BJ (cell line): ENCODE data around the gene NDUFS4. TPM values are rescaled to one million over a fixed set of nuclear protein-coding genes. Genes with fewer than 3 reads are reported as not detected.

ENCODE experiments used
- CTCF ChIA-PET: fragments of 350-600 bp; formaldehyde crosslinking; extraction: SDS; loops from one replicate; lab custom pipeline; 2021; ENCODE audit warnings: antibody characterized with exemption, inconsistent platforms; lab: Yijun Ruan, JAX
- POLR2A ChIA-PET: fragments of 300-600 bp; sonication (Branson Sonifier 250); formaldehyde crosslinking; extraction: SDS; loops from one replicate; lab custom pipeline; 2021; ENCODE audit warnings: antibody characterized with exemption; lab: Charles Lee
- DNase-seq: peaks from one replicate; pipeline ENCODE4 v3.0.0-alpha.2; 2011; ENCODE audit warnings: low read depth
- H3K27me3 ChIP-seq: 2 replicates; pipeline ENCODE4 v1.6.0; 2011; ENCODE audit warnings: low read length; ENCODE audit not compliant: control insufficient read depth, insufficient read depth
- H3K36me3 ChIP-seq: 2 replicates; pipeline ENCODE4 v1.5.1; 2011; ENCODE audit warnings: low read length; ENCODE audit not compliant: control insufficient read depth, insufficient read depth
- H3K4me3 ChIP-seq: 2 replicates; pipeline ENCODE4 v1.5.1; 2011; ENCODE audit warnings: low read depth, mild to moderate bottlenecking, control low read depth, low read length
- polyA plus RNA-seq: library from polyadenylated mRNA; depleted of rRNA; stranded (reverse); fragments of >200 nt; gene quantifications from 2 replicates; pipeline ENCODE4 v1.2.3, GENCODE V29; 2011
- TF ChIP-seq, protein P1 (sequence below): IDR thresholded peaks from 2 replicates; pipeline ENCODE4 v1.5.1; 2011; ENCODE audit warnings: low read depth, mild to moderate bottlenecking, control low read depth, inconsistent platforms, low read length, moderate library complexity; ENCODE audit not compliant: insufficient read depth

The NDUFS4 gene
- polyA plus RNA-seq, 1 experiment, result 51.6 TPM

DNA sequence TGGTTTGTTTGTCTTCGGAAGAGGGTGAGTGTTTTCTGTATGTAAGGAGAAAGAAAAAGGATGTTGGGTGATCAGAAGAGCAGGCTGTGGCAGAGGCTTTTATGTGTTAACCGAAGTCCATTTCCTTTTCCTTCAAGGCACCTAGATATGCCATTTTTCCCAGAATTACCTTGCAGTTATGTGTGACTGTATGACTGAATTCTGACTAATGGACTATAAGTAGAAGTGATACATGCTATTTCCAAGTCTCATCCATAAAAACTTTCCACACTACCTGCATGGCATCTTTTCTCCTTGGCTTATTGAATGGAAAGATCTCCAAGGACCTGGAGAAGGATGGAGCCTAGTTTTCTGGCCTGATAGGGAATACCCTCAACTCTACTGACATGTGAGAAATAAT, 10.6 kb upstream of the NDUFS4 start:
- Histone ChIP-seq H3K36me3 (no peaks in the 10 kb centered on the region), H3K4me3 (no peak overlapping the region), H3K27me3 (no peaks in the 10 kb centered on the region; the same call in 1 of the 2 replicates)
- TF ChIP-seq, protein P1, sequence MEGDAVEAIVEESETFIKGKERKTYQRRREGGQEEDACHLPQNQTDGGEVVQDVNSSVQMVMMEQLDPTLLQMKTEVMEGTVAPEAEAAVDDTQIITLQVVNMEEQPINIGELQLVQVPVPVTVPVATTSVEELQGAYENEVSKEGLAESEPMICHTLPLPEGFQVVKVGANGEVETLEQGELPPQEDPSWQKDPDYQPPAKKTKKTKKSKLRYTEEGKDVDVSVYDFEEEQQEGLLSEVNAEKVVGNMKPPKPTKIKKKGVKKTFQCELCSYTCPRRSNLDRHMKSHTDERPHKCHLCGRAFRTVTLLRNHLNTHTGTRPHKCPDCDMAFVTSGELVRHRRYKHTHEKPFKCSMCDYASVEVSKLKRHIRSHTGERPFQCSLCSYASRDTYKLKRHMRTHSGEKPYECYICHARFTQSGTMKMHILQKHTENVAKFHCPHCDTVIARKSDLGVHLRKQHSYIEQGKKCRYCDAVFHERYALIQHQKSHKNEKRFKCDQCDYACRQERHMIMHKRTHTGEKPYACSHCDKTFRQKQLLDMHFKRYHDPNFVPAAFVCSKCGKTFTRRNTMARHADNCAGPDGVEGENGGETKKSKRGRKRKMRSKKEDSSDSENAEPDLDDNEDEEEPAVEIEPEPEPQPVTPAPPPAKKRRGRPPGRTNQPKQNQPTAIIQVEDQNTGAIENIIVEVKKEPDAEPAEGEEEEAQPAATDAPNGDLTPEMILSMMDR, result no peak
- DNase-seq, result no peak
- ChIA-PET CTCF (no interaction called here), POLR2A (no interaction called here)

DNA sequence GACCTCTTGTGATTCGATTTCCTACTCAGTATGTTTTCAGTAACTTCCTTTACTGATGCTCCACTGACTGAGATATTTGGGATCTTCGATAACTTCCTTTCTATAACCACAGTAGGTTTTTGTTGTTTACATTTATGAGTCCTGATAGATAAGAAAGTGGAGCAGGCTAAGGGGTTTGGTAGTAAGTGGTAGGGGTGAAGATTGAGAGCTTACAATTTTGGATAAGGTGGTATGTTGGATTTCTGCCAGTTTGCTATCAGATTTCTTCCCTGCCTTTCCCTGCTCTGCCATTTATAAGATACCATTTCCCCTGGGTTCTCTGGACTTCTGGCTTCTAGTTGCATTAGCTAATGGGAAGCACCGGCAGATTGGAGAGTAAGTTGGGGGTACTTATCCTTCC, 7.9 kb upstream of the NDUFS4 start:
- Histone ChIP-seq H3K4me3 (no peak overlapping the region), H3K36me3 (no peaks in the 10 kb centered on the region), H3K27me3 (no peaks in the 10 kb centered on the region; the same call in 1 of the 2 replicates)
- ChIA-PET POLR2A (interaction anchor here (0.6 kb wide), 1 partner anchor 316 kb away, joined by 5 read pairs; no protein-coding TSS in a partner anchor), CTCF (interaction anchor here (0.6 kb wide), 1 partner anchor 45 kb away, joined by 3 read pairs; no protein-coding TSS in a partner anchor)
- DNase-seq, result no peak
- TF ChIP-seq, protein P1, result no peak

DNA sequence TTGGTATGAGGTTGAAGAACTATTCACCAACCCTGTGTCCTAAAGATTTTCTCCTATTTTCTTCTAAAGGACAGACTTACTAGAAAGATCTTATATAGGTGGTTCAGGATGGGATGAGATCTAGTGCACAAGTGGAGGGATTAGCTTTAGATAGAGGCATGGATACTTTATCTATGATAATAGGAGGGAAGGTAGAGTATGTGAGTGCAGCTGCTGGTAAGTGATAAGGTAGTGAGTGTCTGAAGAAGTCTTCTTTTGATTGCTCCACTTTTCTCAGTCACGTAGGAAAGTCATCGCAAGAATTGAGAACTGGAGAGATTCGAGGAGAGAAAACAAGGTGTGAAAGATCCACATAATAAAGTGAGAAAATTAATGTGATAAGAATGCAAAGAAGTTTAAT, 6.0 kb upstream of the NDUFS4 start:
- TF ChIP-seq, protein P1, result no peak
- POLR2A ChIA-PET, result no interaction called here

DNA sequence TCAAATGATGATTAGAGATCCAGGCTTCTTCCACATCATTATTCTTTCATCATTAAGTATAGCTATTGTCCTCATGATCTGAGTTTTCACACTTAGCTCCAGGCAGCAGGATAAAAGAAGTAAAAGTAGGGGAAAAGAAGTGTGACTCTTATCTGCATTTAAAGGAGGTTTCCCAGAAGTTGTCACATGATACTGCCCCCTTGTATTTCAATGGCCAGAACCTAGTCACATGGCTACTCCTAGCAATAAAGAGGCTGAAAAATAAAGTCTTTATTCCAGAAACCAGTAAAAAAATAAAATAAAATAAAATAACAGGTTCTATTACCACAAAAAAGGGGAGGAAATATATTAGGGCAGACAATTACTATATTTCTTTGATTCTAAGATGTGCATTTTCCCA, 5.3 kb upstream of the NDUFS4 start:
- Histone ChIP-seq H3K27me3 (no peaks in the 10 kb centered on the region; the same call in 1 of the 2 replicates), H3K36me3 (no peaks in the 10 kb centered on the region), H3K4me3 (no peak overlapping the region)
- no peak for DNase-seq
- TF ChIP-seq, protein P1, result no peak
- ChIA-PET POLR2A (no interaction called here), CTCF (no interaction called here)

More for the DNA sequence above, 6.0 kb upstream of the NDUFS4 start:
- DNase-seq, result no peak
- H3K4me3 ChIP-seq, result no peak overlapping the region
- H3K27me3 ChIP-seq, result no peaks in the 10 kb centered on the region; the same call in 1 of the 2 replicates
- CTCF ChIA-PET, result no interaction called here
- H3K36me3 ChIP-seq, result no peaks in the 10 kb centered on the region

DNA sequence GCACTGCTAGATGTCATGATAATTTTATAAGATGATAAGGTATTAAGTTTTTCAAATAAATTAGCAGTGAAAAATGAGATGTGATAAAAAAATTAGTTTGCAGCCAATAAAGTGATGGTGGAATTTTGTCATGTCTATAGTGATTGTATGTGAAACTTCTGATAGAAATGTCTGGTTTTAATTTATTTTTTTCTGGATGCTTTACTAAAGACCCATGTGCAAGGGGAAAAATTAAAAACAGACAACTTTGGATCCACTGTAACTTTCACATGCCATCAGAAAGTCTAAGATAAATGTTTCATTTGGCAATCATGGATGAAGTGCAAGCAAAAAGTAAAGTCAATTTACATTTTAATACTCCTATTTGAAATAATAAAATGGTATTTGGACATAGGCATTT, 4.4 kb upstream of the NDUFS4 start:
- Histone ChIP-seq H3K4me3 (no peak overlapping the region), H3K27me3 (no peaks in the 10 kb centered on the region; the same call in 1 of the 2 replicates), H3K36me3 (no peaks in the 10 kb centered on the region)
- POLR2A ChIA-PET, result no interaction called here
- no peak for DNase-seq
- TF ChIP-seq, protein P1, result no peak
- CTCF ChIA-PET, result interaction anchor here (0.6 kb wide), 1 partner anchor 630 kb away, joined by 3 read pairs; no protein-coding TSS in a partner anchor
